Loucy (cell line): ENCODE results near the gene TNS3.

Source experiments
- H2AFZ ChIP-seq: fragments of 200-600 bp; sonication (generic); 2 replicates; pipeline ENCODE4 v1.6.0; 2016; ENCODE audit warnings: antibody characterized with exemption, mild to moderate bottlenecking, low read length, moderate library complexity
- H3F3A ChIP-seq: fragments of 200-600 bp; 2 replicates; pipeline ENCODE4 v1.6.0; 2016; ENCODE audit warnings: antibody characterized with exemption, low read depth, mild to moderate bottlenecking
- H3K27me3 ChIP-seq: fragments of 200-600 bp; sonication (generic); 2 replicates; pipeline ENCODE4 v1.6.1; 2014; ENCODE audit warnings: low read length, mild to moderate bottlenecking; ENCODE audit not compliant: insufficient read depth, poor library complexity, severe bottlenecking
- H3K36me3 ChIP-seq: fragments of 200-600 bp; sonication (generic); 2 replicates; pipeline ENCODE4 v1.6.1; 2016; ENCODE audit warnings: low read length; ENCODE audit not compliant: insufficient read depth
- H3K4me1 ChIP-seq: fragments of 200-600 bp; sonication (generic); 2 replicates; pipeline ENCODE4 v1.5.1; 2014; ENCODE audit warnings: low read length, mild to moderate bottlenecking; ENCODE audit not compliant: insufficient read depth, poor library complexity, severe bottlenecking
- H3K4me2 ChIP-seq: fragments of 200-600 bp; sonication (generic); 2 replicates; pipeline ENCODE4 v1.6.0; 2014; ENCODE audit warnings: antibody characterized with exemption, low read length, low read depth, mild to moderate bottlenecking; ENCODE audit not compliant: poor library complexity, severe bottlenecking
- H3K4me3 ChIP-seq: fragments of 200-600 bp; sonication (generic); 2 replicates; pipeline ENCODE4 v1.5.1; 2014; ENCODE audit warnings: low read length, mild to moderate bottlenecking, mixed read lengths; ENCODE audit not compliant: poor library complexity, severe bottlenecking
- H3K79me2 ChIP-seq: fragments of 200-600 bp; sonication (generic); 2 replicates; pipeline ENCODE4 v1.6.1; 2014; ENCODE audit warnings: low read length; ENCODE audit not compliant: insufficient read depth
- H3K9ac ChIP-seq: fragments of 200-600 bp; sonication (generic); 2 replicates; pipeline ENCODE4 v1.6.0; 2014; ENCODE audit warnings: mild to moderate bottlenecking, low read depth, low read length, moderate library complexity; ENCODE audit not compliant: poor library complexity, severe bottlenecking
- H3K9me2 ChIP-seq: fragments of 200-600 bp; sonication (generic); replicated peaks from 2 replicates; pipeline ENCODE4 v1.6.1; 2016; ENCODE audit warnings: low read depth, low read length, mixed read lengths
- H3K9me3 ChIP-seq: fragments of 200-600 bp; sonication (generic); 2 replicates; pipeline ENCODE4 v1.6.1; 2014; ENCODE audit warnings: mild to moderate bottlenecking, antibody characterized with exemption, low read length, low read depth; ENCODE audit not compliant: insufficient read depth
- H4K20me1 ChIP-seq: fragments of 200-600 bp; sonication (generic); 2 replicates; pipeline ENCODE4 v1.6.0; 2014; ENCODE audit warnings: antibody characterized with exemption, low read length, mild to moderate bottlenecking; ENCODE audit not compliant: insufficient read depth, poor library complexity, severe bottlenecking
- EZH2phosphoT487 ChIP-seq: fragments of 200-600 bp; IDR thresholded peaks from 2 replicates; pipeline ENCODE4 v1.6.1; 2018; ENCODE audit warnings: antibody characterized with exemption, mild to moderate bottlenecking, moderate library complexity, borderline replicate concordance
- TF ChIP-seq, protein P1 (sequence below): fragments of 200-600 bp; sonication (generic); conservative IDR thresholded peaks from 2 replicates; pipeline ENCODE4 v1.5.1; 2014; ENCODE audit warnings: mild to moderate bottlenecking, antibody characterized with exemption, low read length

The TNS3 gene

DNA sequence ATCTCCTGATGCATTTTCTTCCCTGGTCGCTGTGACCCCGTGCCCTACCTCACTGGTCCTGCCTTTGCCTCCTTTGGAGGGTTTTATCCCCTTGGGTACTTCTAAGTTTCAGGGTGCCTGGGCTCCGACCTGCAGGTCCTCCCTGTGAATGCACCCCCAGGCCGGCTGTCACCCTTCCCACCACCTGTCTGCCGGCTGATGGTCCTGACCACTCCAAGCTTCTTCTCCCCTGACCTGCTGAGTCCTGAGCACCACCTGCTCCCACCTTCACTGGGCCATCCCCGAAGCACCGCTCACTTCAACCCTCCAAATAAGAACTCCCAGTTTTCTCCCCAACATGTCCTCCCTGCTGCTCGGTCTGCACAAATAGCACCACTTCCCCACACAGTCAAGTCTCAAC, 33.4 kb downstream of the TNS3 start:
- H3F3A ChIP-seq: no peaks in the 10 kb centered on the region
- H3K27me3 ChIP-seq: no peaks in the 10 kb centered on the region
- TF ChIP-seq, protein P1, sequence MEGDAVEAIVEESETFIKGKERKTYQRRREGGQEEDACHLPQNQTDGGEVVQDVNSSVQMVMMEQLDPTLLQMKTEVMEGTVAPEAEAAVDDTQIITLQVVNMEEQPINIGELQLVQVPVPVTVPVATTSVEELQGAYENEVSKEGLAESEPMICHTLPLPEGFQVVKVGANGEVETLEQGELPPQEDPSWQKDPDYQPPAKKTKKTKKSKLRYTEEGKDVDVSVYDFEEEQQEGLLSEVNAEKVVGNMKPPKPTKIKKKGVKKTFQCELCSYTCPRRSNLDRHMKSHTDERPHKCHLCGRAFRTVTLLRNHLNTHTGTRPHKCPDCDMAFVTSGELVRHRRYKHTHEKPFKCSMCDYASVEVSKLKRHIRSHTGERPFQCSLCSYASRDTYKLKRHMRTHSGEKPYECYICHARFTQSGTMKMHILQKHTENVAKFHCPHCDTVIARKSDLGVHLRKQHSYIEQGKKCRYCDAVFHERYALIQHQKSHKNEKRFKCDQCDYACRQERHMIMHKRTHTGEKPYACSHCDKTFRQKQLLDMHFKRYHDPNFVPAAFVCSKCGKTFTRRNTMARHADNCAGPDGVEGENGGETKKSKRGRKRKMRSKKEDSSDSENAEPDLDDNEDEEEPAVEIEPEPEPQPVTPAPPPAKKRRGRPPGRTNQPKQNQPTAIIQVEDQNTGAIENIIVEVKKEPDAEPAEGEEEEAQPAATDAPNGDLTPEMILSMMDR: no peak
- no peak for TF ChIP-seq EZH2phosphoT487
- no peaks in the 10 kb centered on the region for H3K9me2 ChIP-seq
- H3K9me3 ChIP-seq: 0 out of 2 replicates have a peak, but pooled peaks cover 3% of the 10 kb centered on the region
- H3K4me3 ChIP-seq: no peak overlapping the region
- H3K36me3 ChIP-seq: no peaks in the 10 kb centered on the region
- no peak overlapping the region for H2AFZ ChIP-seq
- H3K79me2 ChIP-seq: no peaks in the 10 kb centered on the region
- H4K20me1 ChIP-seq: no peaks in the 10 kb centered on the region
- H3K4me2 ChIP-seq: no peak overlapping the region
- H3K4me1 ChIP-seq: no peaks in the 10 kb centered on the region
- H3K9ac ChIP-seq: no peak overlapping the region

DNA sequence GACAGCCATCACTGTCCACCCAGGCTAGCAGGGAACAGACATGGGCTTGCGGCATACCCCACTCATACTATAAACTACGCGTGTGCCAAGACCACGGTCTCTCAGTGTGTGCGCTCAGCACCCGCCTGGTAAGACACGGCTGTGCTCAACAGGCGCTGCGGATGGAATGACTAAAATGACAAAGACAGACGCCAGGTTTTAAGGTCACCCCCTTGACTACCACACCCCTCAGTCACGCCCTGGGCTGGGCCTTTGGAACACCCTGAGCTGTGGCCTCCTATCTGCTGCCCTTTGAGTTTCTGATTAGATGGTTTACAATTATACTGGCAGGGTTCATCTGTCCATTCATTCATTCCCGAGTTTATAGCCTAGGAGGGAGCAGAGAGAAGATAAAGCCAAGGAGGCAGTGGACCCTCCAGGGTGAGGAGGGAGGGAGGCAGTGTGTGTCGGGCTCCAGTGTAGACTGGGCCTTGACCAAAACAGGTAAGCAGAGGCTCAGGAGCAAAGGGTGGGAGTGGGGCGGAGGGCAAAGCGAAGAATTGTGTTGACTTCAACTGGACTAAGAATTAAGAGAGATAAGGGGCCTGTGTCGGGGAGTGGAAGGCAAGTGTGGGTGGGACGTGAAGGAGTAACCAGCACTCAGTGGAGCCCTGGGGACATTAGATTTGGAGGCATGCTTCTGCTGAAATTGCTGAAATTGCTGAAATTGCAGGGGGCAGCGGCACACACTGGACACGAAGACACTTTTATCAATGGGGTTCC, 35.0 kb downstream of the TNS3 start:
- Histone ChIP-seq H3K9me3 (peaks cover 7% of the 10 kb centered on the region; the same call in 1 of the 2 replicates), H3K79me2 (no peaks in the 10 kb centered on the region), H3K36me3 (no peaks in the 10 kb centered on the region), H3K4me2 (no peak overlapping the region), H2AFZ (no peak overlapping the region), H3K27me3 (no peaks in the 10 kb centered on the region), H3F3A (no peaks in the 10 kb centered on the region), H3K4me3 (no peak overlapping the region), H4K20me1 (no peaks in the 10 kb centered on the region), H3K4me1 (no peaks in the 10 kb centered on the region), H3K9ac (no peak overlapping the region), H3K9me2 (no peaks in the 10 kb centered on the region)
- TF ChIP-seq EZH2phosphoT487: no peak
- TF ChIP-seq, protein P1: no peak

DNA sequence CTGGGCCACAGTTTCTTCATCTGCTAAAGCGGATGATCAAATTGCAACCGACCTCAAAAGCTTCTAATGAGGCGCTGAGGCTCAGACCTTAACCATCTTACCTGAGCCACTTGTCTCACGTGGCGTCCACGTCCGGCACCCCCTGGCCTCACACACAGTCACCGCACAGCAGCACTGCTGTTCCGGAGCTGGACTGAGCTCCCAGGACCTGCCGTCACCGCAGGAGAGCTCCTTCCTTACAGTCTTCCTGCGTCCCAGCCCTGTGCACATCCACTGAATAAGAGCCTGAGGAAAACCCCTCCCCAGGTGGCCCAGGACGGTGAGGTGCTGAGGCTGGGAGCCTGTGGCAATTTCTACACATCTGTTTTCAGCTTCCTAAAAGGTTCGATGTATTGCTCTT, 35.7 kb downstream of the TNS3 start:
- Histone ChIP-seq H3K9me2 (no peaks in the 10 kb centered on the region), H4K20me1 (no peaks in the 10 kb centered on the region), H3K79me2 (no peaks in the 10 kb centered on the region), H3K27me3 (no peaks in the 10 kb centered on the region), H3K9me3 (peaks cover 7% of the 10 kb centered on the region; the same call in 1 of the 2 replicates), H2AFZ (no peak overlapping the region), H3K4me1 (no peaks in the 10 kb centered on the region), H3K9ac (no peak overlapping the region), H3K4me3 (no peak overlapping the region), H3K36me3 (no peaks in the 10 kb centered on the region), H3K4me2 (no peak overlapping the region), H3F3A (no peaks in the 10 kb centered on the region)
- TF ChIP-seq, protein P1: no peak
- TF ChIP-seq EZH2phosphoT487: no peak
